Kidney tubule cell (primary cell): Measurements from ENCODE around the gene SLC41A3.
"Not testable (repeated sequence)": the region's sequence is repeated elsewhere in the genome, so short reads cannot be mapped to it uniquely, and the experiment has no call there.

ENCODE experiments used
- DNase-seq: peaks from one replicate; pipeline ENCODE4 v3.0.0-alpha.2; 2018; ENCODE audit warnings: low spot score

The SLC41A3 gene

GRCh38 chr3:126053949-126054569 is 29.9 kb downstream of the SLC41A3 start:
- DNase-seq: no peak

GRCh38 chr3:126053513-126053912 is 30.4 kb downstream of the SLC41A3 start:
- DNase-seq: peak; percentile 23

DNA sequence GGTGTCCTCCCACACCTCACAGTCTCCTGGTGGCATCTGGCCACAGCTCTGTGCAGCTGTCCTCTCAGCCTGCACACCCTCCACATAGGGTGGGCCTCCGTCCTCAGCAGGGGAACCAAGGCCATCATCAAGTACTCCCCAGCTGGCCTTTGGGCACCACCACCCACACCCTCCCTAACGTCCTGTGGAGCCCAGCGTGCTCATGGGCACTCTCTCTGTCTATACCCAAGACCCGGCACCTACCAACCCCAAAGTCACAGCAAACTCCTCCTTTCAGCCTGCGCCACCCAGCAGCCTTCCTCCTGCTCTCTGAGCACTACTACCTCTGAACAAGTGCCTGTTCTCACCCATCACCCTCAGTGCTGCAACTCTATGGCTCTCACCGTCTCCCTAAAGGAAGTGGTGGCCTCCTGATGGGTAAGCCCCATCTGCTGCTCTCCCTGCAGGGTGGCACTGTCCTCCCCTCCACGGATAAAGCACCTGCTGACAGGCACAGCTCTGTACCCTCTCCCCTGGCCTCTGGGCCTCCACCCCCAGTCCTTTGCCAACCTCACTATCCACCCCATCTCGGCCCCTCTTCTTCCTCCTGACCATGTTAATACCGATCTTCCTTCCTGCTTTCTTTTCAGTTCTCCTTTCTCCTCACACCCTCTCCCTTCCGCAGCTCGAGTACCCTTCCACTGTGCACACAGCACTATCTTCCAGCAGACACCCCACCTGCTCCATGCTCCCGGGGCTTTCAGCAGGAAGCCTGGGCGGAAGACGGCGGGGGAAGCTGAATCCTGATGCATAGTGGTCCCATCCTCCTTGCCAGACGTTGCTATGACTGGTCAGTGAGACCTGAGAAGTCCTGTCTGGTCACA is 31.5 kb downstream of the SLC41A3 start:
- no peak for DNase-seq

GRCh38 chr3:126051741-126052140 is 32.2 kb downstream of the SLC41A3 start:
- no peak for DNase-seq

- no peak for DNase-seq
Measured at GRCh38 chr3:126051234-126051633, 32.7 kb downstream of the SLC41A3 start.

- DNase-seq: no peak
Measured at GRCh38 chr3:126050626-126051025, 33.3 kb downstream of the SLC41A3 start.

DNA sequence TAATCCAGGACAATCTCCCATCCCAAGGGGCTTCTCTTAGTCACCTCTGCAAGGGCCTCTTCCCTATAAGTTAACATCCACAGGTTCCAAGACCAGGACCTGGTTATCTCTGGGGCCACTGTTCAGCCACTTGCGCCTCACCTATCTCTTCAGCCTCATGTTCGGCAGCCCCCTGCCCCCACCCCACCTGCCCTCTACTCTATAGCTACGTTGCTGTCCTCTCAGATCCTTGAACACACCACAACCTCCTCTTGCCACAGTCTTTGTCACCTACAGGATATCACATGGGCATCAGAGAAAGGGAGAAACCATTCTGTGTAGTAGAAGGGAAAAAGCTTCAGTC is 33.9 kb downstream of the SLC41A3 start:
- DNase-seq: no peak

- no peak for DNase-seq
Measured at GRCh38 chr3:126049289-126050049, 34.5 kb downstream of the SLC41A3 start.

- DNase-seq: no peak
Measured at GRCh38 chr3:126040386-126040785, 43.5 kb downstream of the SLC41A3 start.

DNA sequence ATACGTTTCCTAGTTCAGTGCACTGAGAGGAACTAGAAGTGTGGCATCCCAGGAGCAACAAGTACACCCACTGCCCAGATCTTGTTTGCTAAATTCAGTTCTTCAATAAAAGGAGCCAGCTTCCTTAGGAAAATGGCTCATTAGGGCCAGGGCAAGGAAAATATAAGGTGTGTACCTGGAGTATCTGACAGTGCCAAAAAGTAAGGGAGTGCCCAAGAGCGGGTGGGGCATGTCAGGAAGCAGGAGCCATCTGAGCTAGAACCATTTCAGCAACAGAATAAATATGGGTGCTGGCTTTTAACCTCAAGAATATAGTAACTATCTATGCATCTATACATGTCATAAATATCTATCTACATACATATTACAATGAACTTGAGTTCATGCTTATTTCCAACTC is 44.1 kb downstream of the SLC41A3 start:
- DNase-seq: no peak

DNA sequence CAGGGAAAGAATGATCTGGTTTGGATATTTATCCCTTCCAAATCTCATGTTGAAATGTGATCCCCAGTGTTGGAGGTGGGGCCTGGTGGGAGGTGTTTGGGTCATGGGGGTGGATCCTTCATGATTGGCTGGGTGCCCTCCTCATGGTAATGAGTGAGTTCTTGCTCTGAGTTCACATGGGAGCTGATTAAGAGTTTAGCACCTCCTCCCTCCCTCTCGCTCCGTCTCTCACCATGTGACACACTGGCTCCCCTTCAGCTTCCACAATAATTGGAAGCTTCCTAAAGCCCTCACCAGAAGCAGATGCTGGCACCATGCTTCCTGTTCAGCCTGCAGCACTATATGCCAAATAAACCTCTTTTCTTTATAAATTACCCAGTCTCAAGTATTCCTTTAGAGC is 45.1 kb downstream of the SLC41A3 start:
- not testable (repeated sequence) for DNase-seq

GRCh38 chr3:126036056-126036549 is 47.8 kb downstream of the SLC41A3 start:
- DNase-seq: no peak

GRCh38 chr3:126035362-126036050 is 48.4 kb downstream of the SLC41A3 start:
- no peak for DNase-seq

DNA sequence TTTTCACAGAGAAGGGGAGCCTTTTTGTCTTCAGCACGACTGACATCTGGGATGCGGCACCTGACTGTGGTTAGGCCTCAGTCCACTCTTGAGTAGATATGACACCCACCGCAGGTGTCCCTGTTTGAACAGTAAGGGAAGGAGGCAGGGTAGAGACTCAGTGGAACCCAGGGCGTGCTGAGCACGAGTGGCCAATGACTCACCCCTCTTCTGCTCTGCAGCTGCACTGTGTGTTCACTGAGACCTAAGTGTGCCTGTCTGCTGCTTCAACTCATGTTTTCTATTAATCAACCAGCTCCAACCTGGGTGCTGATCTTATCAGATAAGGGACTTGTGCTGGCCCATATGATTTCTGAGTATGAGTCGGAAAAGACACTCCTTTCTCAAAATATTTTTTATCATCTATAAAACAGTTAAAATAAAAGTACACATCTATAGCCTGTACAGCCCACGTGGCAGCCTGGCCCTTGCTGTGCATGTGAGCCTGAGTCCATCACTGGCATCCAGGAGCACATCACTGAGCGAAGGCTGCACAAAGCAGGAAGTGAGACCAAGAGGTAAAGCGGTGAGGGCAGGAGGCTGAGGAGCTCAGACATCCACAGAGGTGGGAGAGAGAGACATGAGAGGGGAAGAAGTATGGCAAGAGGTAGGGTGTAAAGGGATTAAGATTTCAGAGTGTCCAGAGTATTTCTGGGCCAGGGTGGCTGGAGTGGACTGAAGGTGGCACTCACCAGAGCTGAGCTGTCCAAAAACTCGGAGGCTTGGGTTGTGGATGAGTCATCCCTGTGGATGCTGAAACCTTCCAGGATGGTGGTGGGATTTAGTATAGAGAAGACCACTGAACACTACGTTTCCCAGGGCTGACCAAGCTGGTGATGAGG is 49.2 kb downstream of the SLC41A3 start:
- DNase-seq: peak; percentile 15

GRCh38 chr3:126033765-126034164 is 50.2 kb downstream of the SLC41A3 start:
- DNase-seq: no peak

- no peak for DNase-seq
Measured at GRCh38 chr3:126033051-126033745, 50.7 kb downstream of the SLC41A3 start.

DNA sequence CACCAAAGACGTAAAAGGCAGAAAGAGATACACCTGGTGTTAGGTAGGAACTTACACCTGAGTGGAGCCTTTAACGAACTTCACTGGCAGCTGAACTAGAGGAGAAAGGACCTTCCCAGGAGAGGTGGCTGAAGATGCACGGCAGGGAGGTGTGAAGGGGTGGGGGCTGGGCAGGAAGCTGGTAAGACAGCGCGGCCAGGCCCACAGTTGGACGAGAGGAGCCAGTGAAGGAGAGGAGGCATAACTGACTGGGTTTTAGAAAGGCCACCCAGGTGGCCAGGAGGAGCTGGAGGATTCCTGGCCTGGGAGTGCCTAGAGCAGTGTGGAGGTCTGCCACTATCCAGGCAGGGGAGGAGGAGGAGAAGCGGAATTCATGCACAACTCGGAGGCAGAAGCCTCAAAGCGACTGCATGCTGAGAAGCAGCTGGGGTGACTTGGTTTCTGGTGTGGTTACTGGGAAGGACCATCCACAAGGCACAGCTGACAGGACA is 51.9 kb downstream of the SLC41A3 start:
- DNase-seq: no peak

- DNase-seq: no peak
Measured at GRCh38 chr3:126030455-126030854, 53.5 kb downstream of the SLC41A3 start.

- no peak for DNase-seq
Measured at GRCh38 chr3:126029241-126029640, 54.7 kb downstream of the SLC41A3 start.

DNA sequence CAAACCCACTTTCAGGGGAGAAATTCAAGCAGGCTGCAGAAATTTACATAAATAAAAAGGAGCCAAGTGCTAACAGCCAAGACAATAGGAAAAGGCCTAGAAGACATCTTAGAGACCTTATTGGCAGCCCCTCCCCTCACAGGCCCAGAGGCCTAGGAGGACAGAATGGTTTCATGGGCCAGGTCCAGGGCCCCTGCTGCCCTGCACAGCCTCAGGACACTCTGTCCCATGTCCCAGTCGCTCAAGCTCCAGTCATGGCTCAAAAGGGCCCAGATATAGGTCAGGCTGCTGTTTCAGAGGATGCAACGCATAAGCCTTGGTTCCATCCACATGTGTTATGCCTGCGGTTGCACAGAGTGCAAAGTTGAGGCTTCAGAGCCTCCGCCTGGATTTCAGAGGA is 55.8 kb downstream of the SLC41A3 start:
- no peak for DNase-seq
